Osteoblast (primary cell): ENCODE data around the gene CTNNBIP1. TPM values are rescaled to one million over a fixed set of nuclear protein-coding genes. Genes with fewer than 3 reads are reported as not detected.
A peak's percentile ranks its signal among the peaks of the same experiment; 100 is the strongest.

ENCODE experiments used
- DNase-seq: peaks from one replicate; pipeline ENCODE4 v3.0.0; 2011; ENCODE audit warnings: low spot score, mixed read lengths; ENCODE audit not compliant: insufficient read length; ENCODE audit errors: missing footprints
- H2AFZ ChIP-seq: 2 replicates; pipeline ENCODE4 v1.6.0; 2011; ENCODE audit warnings: mild to moderate bottlenecking, low read length
- H3K27ac ChIP-seq: 2 replicates; pipeline ENCODE4 v1.5.1; 2011; ENCODE audit warnings: mild to moderate bottlenecking, low read depth, low read length, moderate library complexity
- H3K27me3 ChIP-seq: 2 replicates; pipeline ENCODE4 v1.6.0; 2012; ENCODE audit warnings: mild to moderate bottlenecking, control low read depth, inconsistent platforms, low read length, moderate library complexity; ENCODE audit not compliant: insufficient read depth
- H3K36me3 ChIP-seq: 2 replicates; pipeline ENCODE4 v1.5.1; 2011; ENCODE audit warnings: mild to moderate bottlenecking, low read length, control low read depth, moderate library complexity; ENCODE audit not compliant: insufficient read depth
- H3K4me1 ChIP-seq: 2 replicates; pipeline ENCODE4 v1.5.1; 2011; ENCODE audit warnings: mild to moderate bottlenecking, low read length, control low read depth, moderate library complexity; ENCODE audit not compliant: insufficient read depth
- H3K4me2 ChIP-seq: 2 replicates; pipeline ENCODE4 v1.6.0; 2011; ENCODE audit warnings: mild to moderate bottlenecking, low read length; ENCODE audit not compliant: insufficient read depth
- H3K4me3 ChIP-seq: fragments of 200-600 bp; sonication (generic); 3 replicates; pipeline ENCODE4 v1.5.1; 2012; ENCODE audit warnings: mild to moderate bottlenecking, low read length, inconsistent platforms; ENCODE audit not compliant: insufficient read depth
- H3K79me2 ChIP-seq: 2 replicates; pipeline ENCODE4 v1.6.0; 2012; ENCODE audit warnings: mild to moderate bottlenecking, low read length, control low read depth, inconsistent platforms; ENCODE audit not compliant: insufficient read depth
- H3K9me3 ChIP-seq: 2 replicates; pipeline ENCODE4 v1.5.1; 2011; ENCODE audit warnings: low read depth, low read length, control low read depth
- H4K20me1 ChIP-seq: 2 replicates; pipeline ENCODE4 v1.6.0; 2012; ENCODE audit warnings: mild to moderate bottlenecking, low read length, control low read depth; ENCODE audit not compliant: insufficient read depth
- CTCF ChIP-seq: IDR thresholded peaks from 2 replicates; pipeline ENCODE4 v1.5.1; 2011; ENCODE audit warnings: mild to moderate bottlenecking, low read depth, low read length, moderate library complexity; ENCODE audit errors: extremely low read depth
- total RNA-seq: library from RNA; depleted of rRNA; stranded (reverse); fragments of >200 nt; gene quantifications from 2 replicates; pipeline ENCODE4 v1.2.3, GENCODE V29; 2012

The CTNNBIP1 gene
- total RNA-seq, 1 donor = 18.5 TPM

DNA sequence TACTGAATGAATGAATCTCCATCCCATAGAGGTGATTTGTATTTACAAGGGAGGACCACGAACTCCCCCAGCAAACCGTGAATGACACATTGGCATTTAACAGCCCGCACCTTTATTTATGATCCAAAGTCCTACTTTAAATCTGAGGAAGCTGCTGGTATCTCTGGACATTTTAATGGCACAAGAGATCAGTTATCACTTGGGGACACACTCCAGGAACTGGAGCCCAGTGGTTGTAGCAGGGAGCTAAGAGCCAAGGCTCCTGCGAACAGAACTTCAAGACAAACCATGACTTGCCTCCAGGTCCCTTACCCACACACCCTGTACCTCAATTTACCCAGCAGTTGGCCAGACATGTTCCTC is 1.2 kb downstream of the CTNNBIP1 start:
- peaks cover 9% of the 10 kb centered on the region for H3K79me2 ChIP-seq
- H3K27ac ChIP-seq = no peak overlapping the region
- TF ChIP-seq CTCF = no peak
- no peaks in the 10 kb centered on the region for H3K36me3 ChIP-seq
- no peak for DNase-seq
- no peaks in the 10 kb centered on the region for H3K27me3 ChIP-seq
- no peaks in the 10 kb centered on the region for H3K9me3 ChIP-seq
- H2AFZ ChIP-seq = peak overlapping the region; percentile 78
- H3K4me2 ChIP-seq = peak overlapping the region; percentile 98
- H3K4me1 ChIP-seq = peaks cover 24% of the 10 kb centered on the region
- H3K4me3 ChIP-seq = peak overlapping the region; percentile 79
- H4K20me1 ChIP-seq = peaks cover 17% of the 10 kb centered on the region

DNA sequence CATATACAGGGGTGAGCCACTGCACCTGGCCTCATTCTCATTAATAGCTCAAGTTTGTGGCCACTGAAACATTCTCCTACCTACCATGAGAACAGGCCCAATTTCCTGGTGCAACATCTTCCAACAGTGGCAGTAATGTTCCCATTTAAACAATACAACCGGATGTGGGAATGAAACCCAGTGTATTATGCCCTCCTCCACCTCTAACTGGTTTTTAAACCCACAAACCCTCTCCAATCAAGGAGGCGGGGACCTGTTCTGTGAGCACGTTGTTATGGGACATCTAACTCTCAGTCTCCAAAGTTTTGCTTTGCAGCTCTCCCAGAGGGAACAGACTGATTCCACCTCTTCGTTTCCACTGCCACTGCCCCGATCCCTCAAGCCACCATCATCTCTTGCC is 2.6 kb downstream of the CTNNBIP1 start:
- Histone ChIP-seq H3K36me3 (no peaks in the 10 kb centered on the region), H4K20me1 (peaks cover 26% of the 10 kb centered on the region), H3K79me2 (peaks cover 9% of the 10 kb centered on the region), H3K27me3 (no peaks in the 10 kb centered on the region), H3K4me3 (no peak overlapping the region), H3K4me1 (peaks cover 24% of the 10 kb centered on the region), H2AFZ (no peak overlapping the region), H3K27ac (no peak overlapping the region), H3K9me3 (no peaks in the 10 kb centered on the region), H3K4me2 (no peak overlapping the region)
- no peak for TF ChIP-seq CTCF
- DNase-seq = no peak

DNA sequence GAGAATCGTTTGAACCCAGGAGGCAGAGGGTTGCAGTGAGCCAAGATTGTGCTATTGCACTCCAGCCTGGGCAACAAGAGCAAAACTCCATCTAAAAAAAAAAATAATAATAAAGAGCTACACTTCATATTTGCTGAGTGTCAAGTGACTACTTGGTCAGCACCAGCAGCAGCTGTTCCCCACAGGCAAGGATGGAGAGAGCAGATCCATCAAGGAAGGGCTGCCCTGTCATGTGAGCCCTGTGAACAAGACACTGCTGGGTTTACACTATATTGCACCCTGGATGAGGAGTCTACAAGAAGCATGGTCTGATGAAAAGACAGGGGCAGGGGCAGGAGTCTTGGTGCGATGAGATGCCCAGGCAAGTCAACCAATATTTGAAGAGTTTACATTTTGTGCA is 3.6 kb downstream of the CTNNBIP1 start:
- Histone ChIP-seq H2AFZ (no peak overlapping the region), H3K4me2 (no peak overlapping the region), H3K79me2 (peaks cover 11% of the 10 kb centered on the region), H3K4me3 (no peak overlapping the region), H3K27ac (no peak overlapping the region), H3K36me3 (no peaks in the 10 kb centered on the region), H3K4me1 (peaks cover 24% of the 10 kb centered on the region), H3K27me3 (no peaks in the 10 kb centered on the region), H4K20me1 (peaks cover 26% of the 10 kb centered on the region), H3K9me3 (no peaks in the 10 kb centered on the region)
- no peak for TF ChIP-seq CTCF
- DNase-seq = no peak

DNA sequence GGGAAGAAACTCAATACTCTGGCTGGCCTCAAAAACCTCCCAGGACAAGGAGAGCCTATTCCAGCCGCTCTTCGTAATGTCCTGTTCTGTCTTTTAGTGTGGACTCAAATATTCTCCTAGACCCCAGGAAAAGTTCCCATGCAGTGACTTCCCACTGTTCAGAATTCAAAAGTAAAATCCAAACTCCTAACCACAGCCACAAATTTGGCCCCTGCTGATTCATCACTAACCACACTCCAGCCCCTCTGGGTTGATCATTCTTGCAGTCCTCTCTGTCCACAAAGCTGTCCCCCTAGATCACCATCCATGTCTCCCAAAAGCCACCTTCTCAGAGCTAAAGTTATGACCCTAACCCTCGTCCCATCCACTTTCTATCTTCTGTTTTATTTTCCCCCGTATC is 5.1 kb downstream of the CTNNBIP1 start:
- no peak for TF ChIP-seq CTCF
- Histone ChIP-seq H3K4me2 (peak overlapping the region; percentile 16), H2AFZ (no peak overlapping the region), H4K20me1 (peaks cover 26% of the 10 kb centered on the region), H3K27ac (peak overlapping the region; percentile 25), H3K36me3 (no peaks in the 10 kb centered on the region), H3K79me2 (peaks cover 11% of the 10 kb centered on the region), H3K4me1 (peaks cover 22% of the 10 kb centered on the region), H3K9me3 (no peaks in the 10 kb centered on the region), H3K4me3 (no peak overlapping the region), H3K27me3 (no peaks in the 10 kb centered on the region)
- no peak for DNase-seq
